ENCODE data around the gene CFAP46.

GRCh38 chr10:132776186-132776585, 166.2 kb downstream of the CFAP46 start:
- TF ChIP-seq CTCF (IDR thresholded peaks at IDR 0.05; ENCODE audit: poor library complexity, severe bottlenecking) = no peak
- no peak for TF ChIP-seq MXI1 (conservative IDR thresholded peaks at IDR 0.05; ENCODE audit: poor library complexity, severe bottlenecking)
- TF ChIP-seq EZH2 (IDR thresholded peaks at IDR 0.05; ENCODE audit: borderline replicate concordance, insufficient read depth, low read length, poor library complexity, severe bottlenecking) = no peak
- TF ChIP-seq REST (IDR thresholded peaks at IDR 0.05; ENCODE audit: borderline replicate concordance) = no peak
- TF ChIP-seq POLR2AphosphoS5 (IDR thresholded peaks at IDR 0.05) = no peak
- no peak for TF ChIP-seq SMC3 (conservative IDR thresholded peaks at IDR 0.05; ENCODE audit: poor library complexity)

Measured in neural cell (in vitro differentiated cells).